Daoy (cell line): ENCODE data around the gene TM4SF1. TPM values are rescaled to one million over a fixed set of nuclear protein-coding genes. Genes with fewer than 3 reads are reported as not detected.
A peak's percentile ranks its signal among the peaks of the same experiment; 100 is the strongest.
"Not testable (repeated sequence)": the region's sequence is repeated elsewhere in the genome, so short reads cannot be mapped to it uniquely, and the experiment has no call there.

Source experiments
- DNase-seq: peaks from one replicate; pipeline ENCODE4 v3.0.0-alpha.2; 2015; ENCODE audit warnings: low read depth
- total RNA-seq: library from RNA; depleted of rRNA; stranded (reverse); fragments of >200 nt; shearing (Covaris generic); gene quantifications from 2 replicates; pipeline ENCODE4 v1.2.3, GENCODE V29; 2014

Gene TM4SF1
- total RNA-seq, 1 experiment from 2014 or later = 206 TPM

GRCh38 chr3:149395107-149396089 is 17.9 kb upstream of the TM4SF1 start:
- peak; percentile 82 for DNase-seq

- DNase-seq = peak; percentile 81
These were observed 16.1 kb upstream of the TM4SF1 start for GRCh38 chr3:149393345-149394160.

- no peak for DNase-seq
These were observed 14.5 kb upstream of the TM4SF1 start for GRCh38 chr3:149391960-149392359.

- peak; percentile 64 for DNase-seq
These were observed 13.3 kb upstream of the TM4SF1 start for GRCh38 chr3:149390772-149391212.

- DNase-seq = no peak
These were observed 12.8 kb upstream of the TM4SF1 start for GRCh38 chr3:149390294-149390693.

- no peak for DNase-seq
These were observed 11.3 kb upstream of the TM4SF1 start for GRCh38 chr3:149388531-149389417.

GRCh38 chr3:149388001-149388440 is 10.6 kb upstream of the TM4SF1 start:
- DNase-seq = no peak

- no peak for DNase-seq
These were observed 8.8 kb upstream of the TM4SF1 start for GRCh38 chr3:149386299-149386606.

GRCh38 chr3:149385617-149386298 is 8.3 kb upstream of the TM4SF1 start:
- DNase-seq = no peak

GRCh38 chr3:149384911-149385321 is 7.5 kb upstream of the TM4SF1 start:
- peak; percentile 89 for DNase-seq

GRCh38 chr3:149384167-149384566 is 6.7 kb upstream of the TM4SF1 start:
- DNase-seq = no peak

GRCh38 chr3:149383703-149384102 is 6.3 kb upstream of the TM4SF1 start:
- DNase-seq = no peak

GRCh38 chr3:149382518-149382917 is 5.1 kb upstream of the TM4SF1 start:
- no peak for DNase-seq

GRCh38 chr3:149382101-149382467 is 4.6 kb upstream of the TM4SF1 start:
- peak; percentile 56 for DNase-seq

- no peak for DNase-seq
These were observed 4.0 kb upstream of the TM4SF1 start for GRCh38 chr3:149381173-149382100.

GRCh38 chr3:149380220-149380619 is 2.8 kb upstream of the TM4SF1 start:
- not testable (repeated sequence) for DNase-seq

- no peak for DNase-seq
These were observed 1.2 kb upstream of the TM4SF1 start for GRCh38 chr3:149378478-149379309.

- DNase-seq = no peak
These were observed 586 bp downstream of the TM4SF1 start for GRCh38 chr3:149376718-149377407.
